CD14-positive monocyte (primary cell): Measurements from ENCODE around the gene SIRPB1. TPM values are rescaled to one million over a fixed set of nuclear protein-coding genes. Genes with fewer than 3 reads are reported as not detected.

ENCODE experiments used
- DNase-seq, 3 donors: peaks; one replicate each; pipeline ENCODE4 v3.0.0-alpha.2; 2011 to 2022
- H2AFZ ChIP-seq: 2 replicates; pipeline ENCODE4 v1.6.0; 2012; ENCODE audit warnings: mild to moderate bottlenecking, low read depth, low read length, inconsistent platforms; ENCODE audit not compliant: insufficient read depth, poor library complexity, severe bottlenecking
- H3K27ac ChIP-seq, 2 donors: 1 replicate in 1 of 2; 2 replicates in 1 of 2; pipeline ENCODE4 v1.5.1; 2012 to 2013; ENCODE audit warnings: low read length in 2 of 2, control low read depth in 1 of 2, inconsistent platforms in 1 of 2, low read depth in 1 of 2, mild to moderate bottlenecking in 1 of 2
- H3K27me3 ChIP-seq, 2 donors: one replicate each; pipeline versions ENCODE4 v1.6.0 to v1.6.1; 2011 to 2013; ENCODE audit warnings: low read length in 2 of 2; ENCODE audit not compliant: control insufficient read depth in 2 of 2, insufficient read depth in 2 of 2
- H3K36me3 ChIP-seq, 2 donors: replicated peaks in 1 of 2; 1 replicate in 1 of 2; 2 replicates in 1 of 2; pipeline versions ENCODE4 v1.5.1 to v1.6.1; 2012 to 2013; ENCODE audit warnings: low read length in 2 of 2, control low read depth in 1 of 2, inconsistent platforms in 1 of 2, mild to moderate bottlenecking in 1 of 2; ENCODE audit not compliant: insufficient read depth in 2 of 2, control insufficient read depth in 1 of 2
- H3K4me1 ChIP-seq, 2 donors: 1 replicate in 1 of 2; 2 replicates in 1 of 2; pipeline versions ENCODE4 v1.5.1 to v1.6.1; 2012 to 2013; ENCODE audit warnings: low read length in 2 of 2, control low read depth in 1 of 2, inconsistent platforms in 1 of 2, mild to moderate bottlenecking in 1 of 2, moderate library complexity in 1 of 2; ENCODE audit not compliant: insufficient read depth in 2 of 2, control insufficient read depth in 1 of 2
- H3K4me2 ChIP-seq: replicated peaks from 2 replicates; pipeline ENCODE3; 2012; ENCODE audit warnings: low read length, moderate library complexity, mild to moderate bottlenecking; ENCODE audit not compliant: poor library complexity, severe bottlenecking; ENCODE audit errors: extremely low read depth
- H3K4me3 ChIP-seq, 3 experiments: fragments of 200-600 bp in 1 of 3; sonication (generic) in 1 of 3; replicated peaks in 1 of 3; 1 replicate in 2 of 3; 2 replicates in 1 of 3; pipeline ENCODE4 v1.5.1; 2011 to 2013; ENCODE audit warnings: low read length in 3 of 3, mild to moderate bottlenecking in 3 of 3, control low read depth in 2 of 3, low read depth in 2 of 3, inconsistent platforms in 1 of 3, moderate library complexity in 1 of 3
- H3K79me2 ChIP-seq: 2 replicates; pipeline ENCODE4 v1.6.0; 2012; ENCODE audit warnings: mild to moderate bottlenecking, control low read depth, inconsistent platforms, low read length, moderate library complexity; ENCODE audit not compliant: insufficient read depth
- H3K9ac ChIP-seq: 2 replicates; pipeline ENCODE4 v1.6.0; 2017; ENCODE audit warnings: low read length, mild to moderate bottlenecking; ENCODE audit not compliant: insufficient read depth, poor library complexity, severe bottlenecking
- H3K9me3 ChIP-seq, 2 donors: replicated peaks in 1 of 2; 1 replicate in 1 of 2; 2 replicates in 1 of 2; pipeline versions ENCODE4 v1.5.1 to v1.6.1; 2012 to 2013; ENCODE audit warnings: low read length in 2 of 2, control low read depth in 1 of 2; ENCODE audit not compliant: control insufficient read depth in 1 of 2, insufficient read depth in 1 of 2
- H4K20me1 ChIP-seq: 2 replicates; pipeline ENCODE4 v1.6.0; 2012; ENCODE audit warnings: mild to moderate bottlenecking, low read length, control low read depth, moderate library complexity; ENCODE audit not compliant: insufficient read depth
- H3K27ac Mint-ChIP-seq, 7 donors: one replicate each; pipeline ENCODE4 v1.8.0; 2020; ENCODE audit warnings: mild to moderate bottlenecking in 7 of 7, mixed read lengths in 7 of 7, moderate library complexity in 6 of 7, inconsistent platforms in 2 of 7
- H3K27me3 Mint-ChIP-seq, 3 donors: one replicate each; pipeline ENCODE4 v1.8.0; 2021 to 2022; ENCODE audit warnings: low read depth in 3 of 3, mild to moderate bottlenecking in 3 of 3, mixed read lengths in 3 of 3, moderate library complexity in 3 of 3, inconsistent platforms in 1 of 3
- H3K36me3 Mint-ChIP-seq, 2 donors: one replicate each; pipeline ENCODE4 v1.8.0; 2020; ENCODE audit warnings: mixed read lengths in 2 of 2, inconsistent platforms in 1 of 2, mild to moderate bottlenecking in 1 of 2
- H3K4me1 Mint-ChIP-seq: one replicate; pipeline ENCODE4 v1.8.0; 2020; ENCODE audit warnings: mild to moderate bottlenecking, mixed read lengths
- H3K4me3 Mint-ChIP-seq, 2 donors: one replicate each; pipeline ENCODE4 v1.8.0; 2020; ENCODE audit warnings: mild to moderate bottlenecking in 2 of 2, mixed read lengths in 2 of 2, moderate library complexity in 1 of 2
- H3K9me3 Mint-ChIP-seq, 7 donors: one replicate each; pipeline ENCODE4 v1.8.0; 2020 to 2022; ENCODE audit warnings: mixed read lengths in 7 of 7, mild to moderate bottlenecking in 6 of 7, moderate library complexity in 6 of 7, inconsistent platforms in 2 of 7
- WGBS: methylation state at CpG from one replicate; pipeline ENCODE4 v1.1.5; 2013; ENCODE audit warnings: missing lambda C conversion rate; ENCODE audit not compliant: insufficient coverage; 5-methylcytosine and 5-hydroxymethylcytosine counted together
- intact Hi-C, 2 donors: fragments of 100-400 bp; cut with micrococcal nuclease; formaldehyde crosslinking; loops; one replicate each; pipeline versions ENCODE4 v1.15.0 to v1.15.1; 2023
- polyA plus RNA-seq, 3 donors: library from polyadenylated mRNA; depleted of rRNA in 1 of 3; unstranded in 2 of 3; stranded (reverse) in 1 of 3; fragments of 300-500 nt in 2 of 3; fragments of >200 nt in 1 of 3; fragmentation: Illumina TruSeq in 2 of 3; gene quantifications; 1 replicate in 2 of 3; 2 replicates in 1 of 3; pipeline ENCODE4 v1.2.3, GENCODE V29; 2012 to 2021
- TF ChIP-seq, protein P1 (sequence below): fragments of 200-600 bp; IDR thresholded peaks from one replicate; pipeline ENCODE4 v1.8.0; 2022; ENCODE audit warnings: antibody characterized with exemption, mild to moderate bottlenecking

SIRPB1 gene
- polyA plus RNA-seq, 3 donors, result 132 to 437 (median 137) TPM

- H3K9me3 ChIP-seq, result no peaks in the 10 kb centered on the region
- no peak for DNase-seq
- no peaks in the 10 kb centered on the region for H3K27me3 ChIP-seq
- no peaks in the 10 kb centered on the region for H3K36me3 Mint-ChIP-seq
- H3K9ac ChIP-seq, result no peak overlapping the region
- H3K4me3 ChIP-seq, result no peak overlapping the region
- intact Hi-C loops, result no loop called here
- no peak overlapping the region for H3K4me2 ChIP-seq
- peaks cover 6 to 7% of the 10 kb centered on the region in 2 donors for H3K4me1 ChIP-seq
- peaks cover 1 to 4% (median 2%) of the 10 kb centered on the region in 3 donors for H3K27me3 Mint-ChIP-seq
- no peaks in the 10 kb centered on the region for H3K36me3 ChIP-seq
- TF ChIP-seq, protein P1, sequence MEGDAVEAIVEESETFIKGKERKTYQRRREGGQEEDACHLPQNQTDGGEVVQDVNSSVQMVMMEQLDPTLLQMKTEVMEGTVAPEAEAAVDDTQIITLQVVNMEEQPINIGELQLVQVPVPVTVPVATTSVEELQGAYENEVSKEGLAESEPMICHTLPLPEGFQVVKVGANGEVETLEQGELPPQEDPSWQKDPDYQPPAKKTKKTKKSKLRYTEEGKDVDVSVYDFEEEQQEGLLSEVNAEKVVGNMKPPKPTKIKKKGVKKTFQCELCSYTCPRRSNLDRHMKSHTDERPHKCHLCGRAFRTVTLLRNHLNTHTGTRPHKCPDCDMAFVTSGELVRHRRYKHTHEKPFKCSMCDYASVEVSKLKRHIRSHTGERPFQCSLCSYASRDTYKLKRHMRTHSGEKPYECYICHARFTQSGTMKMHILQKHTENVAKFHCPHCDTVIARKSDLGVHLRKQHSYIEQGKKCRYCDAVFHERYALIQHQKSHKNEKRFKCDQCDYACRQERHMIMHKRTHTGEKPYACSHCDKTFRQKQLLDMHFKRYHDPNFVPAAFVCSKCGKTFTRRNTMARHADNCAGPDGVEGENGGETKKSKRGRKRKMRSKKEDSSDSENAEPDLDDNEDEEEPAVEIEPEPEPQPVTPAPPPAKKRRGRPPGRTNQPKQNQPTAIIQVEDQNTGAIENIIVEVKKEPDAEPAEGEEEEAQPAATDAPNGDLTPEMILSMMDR, result no peak
- 83% methylated on average over 1 of the region's 2 CpGs for WGBS
- peaks cover 0 to 5% (median 2%) of the 10 kb centered on the region in 7 donors for H3K9me3 Mint-ChIP-seq
- H3K27ac ChIP-seq, result no peak overlapping the region
- H3K27ac Mint-ChIP-seq, result peak overlapping the region in 1 of 7 donors; percentile 42
- no peak overlapping the region for H3K4me3 Mint-ChIP-seq
- H3K79me2 ChIP-seq, result no peaks in the 10 kb centered on the region
- no peaks in the 10 kb centered on the region for H4K20me1 ChIP-seq
- H2AFZ ChIP-seq, result no peak overlapping the region
- H3K4me1 Mint-ChIP-seq, result peaks cover 33% of the 10 kb centered on the region
Observed at GRCh38 chr20:1636621-1637020, 16.8 kb upstream of the SIRPB1 start.

GRCh38 chr20:1635291-1635979, 15.6 kb upstream of the SIRPB1 start:
- TF ChIP-seq, protein P1, result no peak
- Histone ChIP-seq H3K4me1 (peaks cover 6 to 7% of the 10 kb centered on the region in 2 donors), H2AFZ (no peak overlapping the region), H3K4me3 (no peak overlapping the region), H3K27ac (no peak overlapping the region), H4K20me1 (no peaks in the 10 kb centered on the region), H3K9ac (no peak overlapping the region), H3K79me2 (no peaks in the 10 kb centered on the region), H3K36me3 (no peaks in the 10 kb centered on the region), H3K4me2 (no peak overlapping the region), H3K27me3 (no peaks in the 10 kb centered on the region), H3K9me3 (no peaks in the 10 kb centered on the region)
- peaks cover 1 to 4% (median 2%) of the 10 kb centered on the region in 3 donors for H3K27me3 Mint-ChIP-seq
- intact Hi-C loops, result no loop called here
- no peak overlapping the region for H3K4me3 Mint-ChIP-seq
- WGBS, result 90% methylated on average over 9 of the region's 10 CpGs
- peaks cover 31% of the 10 kb centered on the region for H3K4me1 Mint-ChIP-seq
- peaks cover 0 to 5% (median 2%) of the 10 kb centered on the region in 7 donors for H3K9me3 Mint-ChIP-seq
- no peaks in the 10 kb centered on the region for H3K36me3 Mint-ChIP-seq
- no peak for DNase-seq
- peak overlapping the region in 1 of 7 donors; percentile 23 for H3K27ac Mint-ChIP-seq
